Measurements from ENCODE around the gene PATZ1. TPM values are rescaled to one million over a fixed set of nuclear protein-coding genes. Genes with fewer than 3 reads are reported as not detected.

Gene PATZ1
- total and polyA plus RNA-seq, 8 donors = 19.9 to 72.4 (median 66.0) TPM

DNA sequence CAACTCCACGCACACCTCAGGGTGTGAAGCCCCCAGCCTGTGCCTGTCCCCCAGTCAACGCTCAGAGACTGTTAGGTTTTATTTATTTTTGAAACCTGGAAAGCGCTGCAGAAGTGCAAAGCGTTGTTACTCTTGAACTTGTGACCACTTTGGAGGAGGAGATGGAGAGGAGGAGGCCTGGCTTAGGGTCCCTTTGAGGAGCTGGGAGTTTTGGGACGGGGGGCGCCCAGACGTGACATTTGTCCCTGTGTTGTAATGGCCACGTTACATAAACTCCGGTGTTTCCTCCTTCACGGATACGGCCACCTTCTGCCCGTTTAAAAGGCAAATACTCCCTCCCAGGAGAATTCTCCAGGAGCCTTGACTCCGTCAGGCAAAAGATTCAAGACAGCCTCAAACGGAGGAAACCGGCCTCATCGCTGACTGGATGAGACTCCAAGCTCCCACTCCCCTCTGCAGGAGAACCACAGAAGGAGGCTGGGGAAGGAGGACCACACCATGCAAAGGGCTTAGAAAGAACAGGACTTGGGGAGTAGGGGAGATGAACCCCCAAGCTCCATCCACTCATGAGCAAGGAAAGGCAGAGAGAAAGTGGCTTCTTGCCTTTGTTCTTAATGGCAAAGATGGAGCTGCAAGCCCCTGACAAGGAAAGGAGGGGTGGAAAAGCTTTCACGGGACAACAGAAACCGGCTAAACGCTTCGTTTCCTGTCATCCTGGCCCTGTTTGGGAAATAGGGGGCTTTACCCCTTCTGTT, 54.5 kb downstream of the PATZ1 start:
- peak overlapping the region; percentile 72 to 83 for H3K4me3 ChIP-seq
- H3K9me3 ChIP-seq = no peaks in the 10 kb centered on the region
- DNase-seq (peak in 1 of 4 donors; percentile 20), ATAC-seq (peak; percentile 1)
- H3K36me3 ChIP-seq = no peaks in the 10 kb centered on the region
- TF ChIP-seq, protein P1, sequence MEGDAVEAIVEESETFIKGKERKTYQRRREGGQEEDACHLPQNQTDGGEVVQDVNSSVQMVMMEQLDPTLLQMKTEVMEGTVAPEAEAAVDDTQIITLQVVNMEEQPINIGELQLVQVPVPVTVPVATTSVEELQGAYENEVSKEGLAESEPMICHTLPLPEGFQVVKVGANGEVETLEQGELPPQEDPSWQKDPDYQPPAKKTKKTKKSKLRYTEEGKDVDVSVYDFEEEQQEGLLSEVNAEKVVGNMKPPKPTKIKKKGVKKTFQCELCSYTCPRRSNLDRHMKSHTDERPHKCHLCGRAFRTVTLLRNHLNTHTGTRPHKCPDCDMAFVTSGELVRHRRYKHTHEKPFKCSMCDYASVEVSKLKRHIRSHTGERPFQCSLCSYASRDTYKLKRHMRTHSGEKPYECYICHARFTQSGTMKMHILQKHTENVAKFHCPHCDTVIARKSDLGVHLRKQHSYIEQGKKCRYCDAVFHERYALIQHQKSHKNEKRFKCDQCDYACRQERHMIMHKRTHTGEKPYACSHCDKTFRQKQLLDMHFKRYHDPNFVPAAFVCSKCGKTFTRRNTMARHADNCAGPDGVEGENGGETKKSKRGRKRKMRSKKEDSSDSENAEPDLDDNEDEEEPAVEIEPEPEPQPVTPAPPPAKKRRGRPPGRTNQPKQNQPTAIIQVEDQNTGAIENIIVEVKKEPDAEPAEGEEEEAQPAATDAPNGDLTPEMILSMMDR (IDR thresholded peaks at IDR 0.05) = no peak
- peaks cover 0 to 18% of the 10 kb centered on the region in 2 donors for H3K27me3 ChIP-seq
- intact Hi-C loops (cut with DNase I) = no loop called here
- peaks cover 19 to 92% of the 10 kb centered on the region in 2 donors for H3K4me1 ChIP-seq
- H3K27ac ChIP-seq = peak overlapping the region; percentile 90 to 97

DNA sequence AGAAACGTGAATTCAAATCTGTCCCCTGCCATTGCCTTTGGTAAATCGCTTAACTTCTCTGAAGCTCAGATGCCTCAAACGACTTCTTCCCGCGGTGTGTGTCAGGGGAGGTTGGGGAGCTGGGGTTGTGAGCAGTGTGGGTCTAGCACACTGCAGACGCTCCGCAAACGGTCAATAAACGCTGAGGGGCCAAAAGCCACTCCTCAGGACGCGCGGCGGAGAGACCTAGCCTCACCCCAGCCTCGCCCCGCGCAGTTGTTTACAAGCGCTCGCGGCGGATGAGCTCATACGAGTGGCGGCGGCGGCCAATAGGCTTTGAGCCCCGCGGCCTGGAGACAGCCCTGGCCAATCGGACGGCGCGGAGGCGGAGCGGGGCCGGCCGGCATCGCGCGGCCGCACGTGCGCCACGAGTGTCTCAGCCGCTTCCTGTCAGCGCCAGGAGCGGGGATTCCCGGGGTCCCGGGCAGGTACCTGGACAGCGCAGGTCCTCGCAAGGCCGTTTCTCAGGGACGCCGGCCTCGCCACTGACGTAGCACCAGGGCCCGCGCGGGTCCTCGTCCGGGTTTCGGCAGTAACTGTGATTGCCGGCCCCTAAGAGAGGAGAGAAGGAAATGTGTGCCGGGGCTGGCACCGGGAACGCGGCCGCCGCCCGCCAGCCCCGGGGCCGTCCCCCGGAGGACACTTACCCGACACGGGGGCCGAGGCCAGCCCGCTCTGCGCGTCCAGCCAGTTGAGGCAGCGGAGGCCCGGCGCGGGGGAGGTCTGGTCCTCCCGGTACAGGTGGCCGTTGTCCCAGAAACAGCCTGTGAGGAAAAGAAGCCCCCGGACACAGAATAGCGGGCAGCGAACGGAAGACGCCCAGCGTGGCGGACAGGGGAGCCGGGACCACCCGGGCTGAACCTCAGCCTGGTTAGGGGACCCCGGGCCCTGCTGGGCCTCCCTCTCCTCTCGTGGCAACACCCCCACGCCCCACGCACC, 55.4 kb downstream of the PATZ1 start:
- ATAC-seq = peak; percentile 89
- intact Hi-C loops (cut with DNase I) = no loop called here

DNA sequence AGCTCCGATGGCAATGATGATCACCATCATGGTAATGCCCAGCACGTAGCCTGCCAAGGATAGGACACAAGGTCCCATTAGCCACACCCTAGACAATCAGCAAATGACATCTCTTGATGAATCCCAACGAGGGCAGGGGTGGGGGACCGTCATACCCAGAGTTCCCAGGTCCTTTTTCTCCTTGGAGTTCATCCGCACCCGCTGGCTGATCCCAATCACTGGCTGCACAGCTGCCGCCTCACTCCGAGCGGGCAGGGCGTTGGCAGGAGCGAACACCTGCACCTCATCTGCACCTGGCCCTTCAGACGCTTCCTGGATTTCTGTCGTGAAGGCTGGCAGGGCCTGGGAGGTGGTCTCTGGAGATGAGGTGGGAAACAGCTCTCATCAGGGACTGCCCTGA, 56.8 kb downstream of the PATZ1 start:
- peaks cover 0 to 14% of the 10 kb centered on the region in 2 donors for H3K36me3 ChIP-seq
- H3K4me3 ChIP-seq = peak overlapping the region in 1 of 2 donors; percentile 72
- intact Hi-C loops (cut with DNase I) = no loop called here
- no peak for DNase-seq
- H3K4me1 ChIP-seq = peaks cover 18 to 97% of the 10 kb centered on the region in 2 donors
- H3K27me3 ChIP-seq = peaks cover 0 to 18% of the 10 kb centered on the region in 2 donors
- H3K9me3 ChIP-seq = no peaks in the 10 kb centered on the region
- TF ChIP-seq, protein P1 (IDR thresholded peaks at IDR 0.05) = no peak
- H3K27ac ChIP-seq = peak overlapping the region; percentile 90 to 97
- ATAC-seq = no peak

More for the DNA sequence above, 55.4 kb downstream of the PATZ1 start:
- Histone ChIP-seq H3K27me3 (peaks cover 0 to 18% of the 10 kb centered on the region in 2 donors), H3K27ac (peak overlapping the region; percentile 90 to 97), H3K4me1 (peaks cover 18 to 92% of the 10 kb centered on the region in 2 donors), H3K4me3 (peak overlapping the region; percentile 72 to 83), H3K36me3 (peaks cover 0 to 3% of the 10 kb centered on the region in 2 donors), H3K9me3 (no peaks in the 10 kb centered on the region)
- peak; percentile 82 to 97 (median 95) for DNase-seq
- TF ChIP-seq, protein P1 (IDR thresholded peaks at IDR 0.05) = no peak

DNA sequence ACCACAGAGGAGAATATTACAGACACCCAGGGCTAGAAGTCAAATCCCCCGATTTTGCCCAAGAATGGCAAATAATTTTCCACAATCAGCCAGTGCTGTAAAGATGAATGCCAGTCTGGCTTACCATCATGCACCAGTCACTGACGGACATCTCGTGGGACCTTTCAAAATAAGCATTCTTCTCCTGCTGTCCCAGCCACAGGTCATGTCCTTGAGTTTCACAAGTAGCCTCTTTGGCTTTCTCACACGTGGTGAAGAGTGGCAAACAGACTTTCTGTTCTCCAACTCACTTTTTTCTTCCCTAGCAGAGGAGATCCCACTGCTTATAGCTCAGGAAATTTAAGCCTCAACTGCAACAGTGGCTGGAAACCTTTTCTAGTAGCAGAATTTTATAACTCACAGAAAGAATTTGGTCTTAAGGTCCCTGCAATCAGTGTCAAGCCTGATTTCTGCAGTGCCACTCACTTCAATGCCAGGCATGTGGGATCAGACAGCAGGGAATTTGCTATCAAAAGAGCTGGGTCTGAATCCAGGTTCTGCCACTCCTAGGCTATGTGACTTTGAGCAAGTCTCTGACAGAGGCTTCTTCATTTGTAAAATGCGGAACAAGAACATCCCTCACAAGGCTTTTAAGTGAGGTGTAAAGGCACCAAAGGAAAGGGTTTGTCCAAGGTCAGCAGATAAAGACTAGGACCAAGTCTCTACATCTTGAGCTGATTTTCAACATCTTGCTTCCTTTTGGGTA, 57.5 kb downstream of the PATZ1 start:
- ATAC-seq (peak; percentile 5), DNase-seq (no peak)
- H3K27ac ChIP-seq = peak overlapping the region; percentile 90 to 97
- peaks cover 18 to 95% of the 10 kb centered on the region in 2 donors for H3K4me1 ChIP-seq
- TF ChIP-seq, protein P1 (IDR thresholded peaks at IDR 0.05) = no peak
- H3K4me3 ChIP-seq = peak overlapping the region in 1 of 2 donors; percentile 72
- intact Hi-C loops (cut with DNase I) = no loop called here
- H3K9me3 ChIP-seq = no peaks in the 10 kb centered on the region
- H3K36me3 ChIP-seq = peaks cover 0 to 20% of the 10 kb centered on the region in 2 donors
- H3K27me3 ChIP-seq = peaks cover 0 to 18% of the 10 kb centered on the region in 2 donors

All from left lung (tissue), 10 donors.